SH-SY5Y (cell line): ENCODE measurements around the gene SNRNP48.

Experiments
- GATA2 ChIP-seq: IDR thresholded peaks from 2 replicates; pipeline ENCODE4 v1.6.1; 2011; ENCODE audit warnings: mild to moderate bottlenecking, low read depth, low read length
- GATA3 ChIP-seq: IDR thresholded peaks from 2 replicates; pipeline ENCODE4 v1.6.1; 2011; ENCODE audit warnings: low read depth, mild to moderate bottlenecking, low read length, moderate library complexity

The SNRNP48 gene

GRCh38 chr6:7604506-7604905, 14.5 kb downstream of the SNRNP48 start:
- TF ChIP-seq GATA2 (no peak), GATA3 (no peak)

- no peak for TF ChIP-seq GATA2
- no peak for TF ChIP-seq GATA3
These were observed 25.8 kb downstream of the SNRNP48 start for GRCh38 chr6:7615611-7616383.

DNA sequence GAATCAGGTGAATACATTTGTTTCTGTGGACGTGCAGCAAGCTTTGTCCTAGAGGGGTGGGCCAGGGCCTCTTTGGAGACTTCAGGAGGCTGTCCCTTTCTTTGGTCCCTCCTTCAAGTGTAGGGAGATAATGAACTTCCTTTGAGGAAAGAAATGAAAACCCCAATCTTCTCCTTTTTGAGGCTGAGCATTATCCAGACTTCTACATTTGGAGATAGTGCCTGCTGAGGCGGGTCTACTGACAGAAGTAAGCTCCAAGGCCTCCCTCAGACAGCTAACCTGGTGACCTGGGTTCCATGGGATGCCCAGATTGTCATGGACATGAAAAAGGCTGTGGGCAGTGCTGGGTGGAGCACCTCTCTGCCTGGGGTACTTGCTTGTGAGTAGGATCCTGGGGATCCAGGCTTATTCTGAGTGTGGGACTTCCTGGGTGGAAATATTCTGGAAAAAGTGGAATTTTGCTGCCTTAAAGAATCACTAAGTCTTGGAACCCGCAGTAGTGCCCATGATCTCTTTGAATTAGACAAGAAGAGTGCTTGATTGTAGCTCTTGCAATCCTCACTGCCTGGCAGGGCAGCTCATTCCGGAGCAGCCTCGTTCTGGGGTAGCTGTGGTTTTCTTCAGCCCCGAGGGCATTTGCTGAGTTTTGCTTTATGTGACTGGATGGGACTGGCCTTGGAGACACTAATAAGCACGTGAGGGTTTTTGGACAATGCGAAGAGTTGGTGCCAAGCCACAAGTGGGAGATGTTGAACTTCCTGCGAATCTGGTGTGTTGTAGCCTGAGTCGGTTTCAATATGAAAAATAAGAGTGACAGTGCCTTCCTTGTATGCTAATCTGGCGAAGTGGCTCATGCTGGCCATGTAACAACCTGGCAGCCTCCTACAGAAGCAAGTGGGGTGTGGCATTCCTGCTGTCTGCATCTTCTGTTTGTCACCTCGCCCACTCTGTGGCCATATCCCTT, 28.1 kb downstream of the SNRNP48 start:
- TF ChIP-seq GATA2 (no peak), GATA3 (no peak)

DNA sequence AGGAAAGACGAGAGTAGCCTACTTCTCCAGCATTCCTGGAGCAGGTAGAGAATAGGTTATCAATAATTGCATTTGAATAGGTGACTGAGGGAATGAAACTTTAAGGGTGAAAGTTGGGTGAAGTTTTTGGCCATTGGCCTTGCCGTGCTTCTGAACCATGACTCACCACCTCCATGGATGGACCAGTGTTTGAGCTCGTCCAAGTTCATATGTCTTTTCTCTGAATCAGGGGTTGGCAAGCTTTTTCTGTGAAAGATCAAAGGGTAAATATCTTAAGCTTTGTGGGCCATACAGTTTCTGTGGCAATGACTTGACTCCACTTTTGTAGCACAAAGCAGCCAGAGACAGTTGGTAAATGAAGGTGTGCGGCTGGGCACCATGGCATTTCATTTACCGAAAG, 31.8 kb downstream of the SNRNP48 start:
- TF ChIP-seq GATA2 (no peak), GATA3 (no peak)

DNA sequence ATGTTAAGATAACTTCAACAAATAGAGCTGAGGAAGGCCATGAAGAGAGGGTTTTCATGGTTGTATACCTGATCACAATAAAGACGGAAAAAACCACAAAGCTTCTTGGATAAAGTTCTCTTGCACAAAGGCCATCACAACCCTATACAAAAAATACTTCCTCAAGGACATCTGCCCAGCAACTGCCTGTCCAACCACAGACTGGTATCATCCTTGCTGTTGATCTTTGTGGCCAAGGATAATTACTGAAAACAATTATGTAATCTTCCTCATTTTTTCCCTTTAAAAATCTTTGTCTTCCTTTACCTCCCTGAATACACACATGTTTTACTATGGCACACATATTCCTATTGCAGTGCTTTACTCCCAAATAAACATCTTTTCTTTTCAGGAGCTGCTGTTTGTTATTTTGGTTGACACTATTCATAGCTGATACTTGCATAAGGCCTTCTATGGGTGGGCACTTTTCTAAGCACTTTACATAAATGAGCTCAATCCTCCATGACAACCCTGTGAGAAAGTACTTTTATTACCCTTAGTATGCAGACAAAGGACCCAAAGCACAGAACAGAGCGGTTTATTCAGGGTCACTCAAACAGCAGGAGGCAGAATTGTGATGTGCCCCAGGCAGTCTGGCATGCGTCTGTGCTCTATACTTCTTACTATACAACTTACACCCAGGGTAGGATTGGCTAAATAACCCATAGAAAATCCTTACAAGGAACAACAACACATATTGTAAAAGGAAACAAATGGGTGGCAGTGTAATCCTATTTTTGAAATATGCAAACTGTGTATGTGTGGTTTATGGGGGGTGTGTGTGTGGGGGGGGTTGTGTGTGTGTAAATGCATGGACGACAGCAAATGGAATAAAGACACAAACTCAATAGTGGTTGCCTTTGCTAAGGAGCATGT, 35.1 kb downstream of the SNRNP48 start:
- TF ChIP-seq GATA3: no peak
- TF ChIP-seq GATA2: no peak

- TF ChIP-seq GATA2: no peak
- TF ChIP-seq GATA3: no peak
These were observed 38.5 kb downstream of the SNRNP48 start for GRCh38 chr6:7628479-7628878.

GRCh38 chr6:7628909-7629308, 38.9 kb downstream of the SNRNP48 start:
- TF ChIP-seq GATA3: no peak
- no peak for TF ChIP-seq GATA2

GRCh38 chr6:7629321-7629720, 39.3 kb downstream of the SNRNP48 start:
- no peak for TF ChIP-seq GATA2

GRCh38 chr6:7630792-7631191, 40.8 kb downstream of the SNRNP48 start:
- TF ChIP-seq GATA3: no peak
- no peak for TF ChIP-seq GATA2

- TF ChIP-seq GATA3 (no peak), GATA2 (no peak)
These were observed 41.5 kb downstream of the SNRNP48 start for GRCh38 chr6:7631466-7631865.

DNA sequence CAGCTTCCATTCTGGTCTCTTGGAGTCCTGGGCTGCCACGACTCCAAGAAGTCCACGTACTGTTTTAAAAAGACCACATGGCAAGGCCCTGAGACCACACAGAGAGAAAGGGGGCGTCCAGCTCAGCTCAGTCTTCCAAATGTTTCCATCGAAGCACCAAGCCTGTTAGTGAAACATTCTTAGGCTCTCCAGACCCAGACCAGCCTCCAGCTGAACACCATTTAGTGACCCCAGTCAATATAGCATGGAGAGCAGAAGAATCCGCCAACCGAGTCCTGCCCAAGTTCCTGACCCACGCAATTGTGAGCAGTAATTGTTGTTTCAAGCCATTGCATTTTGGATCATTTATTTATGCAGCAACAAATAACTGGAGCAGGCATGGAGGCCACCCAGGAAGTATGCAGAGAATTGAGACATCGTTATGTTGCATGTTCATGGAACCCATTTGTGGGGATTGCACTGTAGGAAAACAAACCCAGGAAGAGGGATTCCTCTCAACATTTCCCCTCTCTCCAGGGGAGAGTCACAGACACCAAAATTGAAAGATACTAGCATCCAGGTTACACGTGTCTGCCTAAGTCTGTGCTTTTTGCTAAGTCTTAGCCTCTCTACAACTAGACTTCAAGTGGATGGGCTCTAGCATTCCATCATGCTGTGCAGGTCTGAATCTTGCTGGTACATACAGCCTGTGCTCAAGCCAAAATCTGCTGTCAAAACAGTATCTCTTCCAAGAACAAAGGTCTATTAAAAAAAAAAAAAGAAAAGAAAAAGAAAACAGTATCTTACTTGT, 42.7 kb downstream of the SNRNP48 start:
- TF ChIP-seq GATA3 (no peak), GATA2 (no peak)

DNA sequence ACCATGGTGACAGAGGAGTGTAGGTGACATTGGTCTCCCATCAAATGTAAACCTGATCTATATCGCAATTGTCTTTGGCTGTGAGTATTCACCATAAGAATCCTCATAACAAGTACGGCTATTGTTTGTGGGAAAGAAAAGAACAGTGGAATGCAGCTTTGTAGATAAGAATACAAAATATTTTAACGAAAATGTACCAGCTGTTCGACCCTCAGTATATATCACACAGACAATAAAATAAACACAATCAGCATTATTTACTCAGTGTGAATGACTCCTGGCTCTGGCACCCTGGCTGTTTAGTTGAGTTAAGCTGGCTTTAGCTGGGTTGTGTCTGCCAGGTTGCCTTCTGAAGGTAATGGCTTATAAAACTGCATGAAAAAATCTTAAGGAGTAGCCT, 43.4 kb downstream of the SNRNP48 start:
- TF ChIP-seq GATA3: no peak
- TF ChIP-seq GATA2: no peak

DNA sequence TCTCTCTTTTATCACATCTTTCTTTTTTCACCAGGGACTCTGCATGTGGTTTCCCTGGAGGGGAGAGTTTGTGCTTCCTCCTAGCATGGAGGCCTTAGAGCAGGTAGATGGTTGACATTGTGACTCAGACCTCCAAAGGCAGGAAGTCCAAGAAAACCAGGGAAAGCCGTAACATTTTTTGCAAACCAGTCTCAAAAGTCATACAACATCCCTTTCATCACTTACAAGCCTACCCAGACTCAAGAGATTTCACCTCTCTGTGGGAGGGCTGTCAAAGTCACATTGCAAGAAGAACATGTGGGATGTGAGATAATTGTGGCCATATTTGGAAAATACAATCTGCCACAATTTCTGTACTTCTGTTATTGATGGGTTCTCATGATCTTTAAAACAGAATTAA, 46.2 kb downstream of the SNRNP48 start:
- TF ChIP-seq GATA2 (no peak), GATA3 (no peak)
